Measurements from ENCODE around the gene XAGE1A.
"Not testable (repeated sequence)": the region's sequence is repeated elsewhere in the genome, so short reads cannot be mapped to it uniquely, and the experiment has no call there.

XAGE1A gene

GRCh38 chrX:52542311-52542710 is 46.7 kb downstream of the XAGE1A start:
- no peak overlapping the region for H3K4me3 ChIP-seq (ENCODE audit: low read depth, low read length)
- no peak for TF ChIP-seq CTCF (IDR thresholded peaks at IDR 0.05; ENCODE audit: low read depth, low read length)

DNA sequence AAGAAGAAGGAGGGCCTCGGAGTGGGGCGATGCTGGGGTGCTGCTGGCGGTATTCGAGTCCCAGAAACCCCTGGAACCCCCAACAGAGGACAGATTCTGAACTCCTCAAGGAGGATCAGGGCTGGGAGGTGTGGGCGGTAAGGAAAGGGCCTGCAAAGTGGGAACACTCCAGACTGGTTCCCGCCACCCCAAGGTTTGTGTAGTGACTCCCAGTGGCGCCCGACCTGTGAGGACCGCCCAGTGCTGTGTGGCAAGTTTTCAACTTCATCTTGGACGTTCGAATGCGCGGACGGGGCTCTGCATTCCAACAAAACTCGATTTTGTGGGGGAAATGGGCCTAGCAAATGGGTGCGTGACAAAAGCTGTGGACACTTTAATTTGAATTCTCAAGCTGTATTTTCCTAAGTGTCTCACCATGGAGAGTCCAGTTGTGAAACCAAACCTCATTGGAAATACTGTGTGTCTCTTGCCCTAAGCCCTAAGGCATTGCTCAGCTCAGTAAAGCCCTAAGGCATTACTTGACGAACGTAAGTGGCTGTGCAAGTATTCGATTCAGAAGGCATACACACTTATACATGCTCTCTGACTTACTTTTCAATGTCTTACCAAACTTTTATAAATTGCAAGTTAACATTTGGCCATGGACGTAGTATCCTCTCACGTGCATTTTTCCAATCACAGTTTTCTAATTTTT is 48.7 kb downstream of the XAGE1A start:
- TF ChIP-seq CTCF (IDR thresholded peaks at IDR 0.05; ENCODE audit: low read depth, low read length) = no peak
- H3K4me3 ChIP-seq (ENCODE audit: low read depth, low read length) = no peak overlapping the region

GRCh38 chrX:52548769-52549168 is 53.2 kb downstream of the XAGE1A start:
- not testable (repeated sequence) for H3K4me3 ChIP-seq (ENCODE audit: low read depth, low read length)
